Muscle layer of duodenum (tissue), 2 donors: Measurements from ENCODE around the gene TWF1.
A peak's percentile ranks its signal among the peaks of the same experiment; 100 is the strongest.
"Not testable (repeated sequence)": the region's sequence is repeated elsewhere in the genome, so short reads cannot be mapped to it uniquely, and the experiment has no call there.

Source experiments
- H3K27ac ChIP-seq: one replicate; pipeline ENCODE4 v1.7.0; 2013; ENCODE audit warnings: mild to moderate bottlenecking, low read length
- H3K27me3 ChIP-seq: one replicate; pipeline ENCODE4 v1.7.0; 2013; ENCODE audit warnings: low read depth, mild to moderate bottlenecking, control low read depth, low read length
- H3K36me3 ChIP-seq, 2 donors: one replicate each; pipeline ENCODE4 v1.7.0; 2013; ENCODE audit warnings: low read length in 2 of 2, control low read depth in 1 of 2, mild to moderate bottlenecking in 1 of 2; ENCODE audit not compliant: insufficient read depth in 2 of 2, control insufficient read depth in 1 of 2
- H3K4me1 ChIP-seq, 2 donors: one replicate each; pipeline ENCODE4 v1.7.0; 2013; ENCODE audit warnings: low read length in 2 of 2, mild to moderate bottlenecking in 2 of 2, control low read depth in 1 of 2, moderate library complexity in 1 of 2; ENCODE audit not compliant: insufficient read depth in 2 of 2, control insufficient read depth in 1 of 2
- H3K4me3 ChIP-seq, 2 donors: one replicate each; pipeline ENCODE4 v1.7.0; 2013; ENCODE audit warnings: low read length in 2 of 2, low read depth in 1 of 2, mild to moderate bottlenecking in 1 of 2
- H3K9me3 ChIP-seq, 2 donors: one replicate each; pipeline ENCODE4 v1.7.0; 2013; ENCODE audit warnings: low read length in 2 of 2, control low read depth in 1 of 2, mild to moderate bottlenecking in 1 of 2; ENCODE audit not compliant: control insufficient read depth in 1 of 2
- donor health status: healthy.

The TWF1 gene

GRCh38 chr12:43760396-43760795 is 45.7 kb downstream of the TWF1 start:
- no peak overlapping the region for H3K27ac ChIP-seq
- peaks cover 0 to 5% of the 10 kb centered on the region in 2 donors for H3K36me3 ChIP-seq
- H3K4me3 ChIP-seq: peak overlapping the region in 1 of 2 donors; percentile 92
- peaks cover 10 to 21% of the 10 kb centered on the region in 2 donors for H3K4me1 ChIP-seq
- H3K9me3 ChIP-seq: no peaks in the 10 kb centered on the region
- no peaks in the 10 kb centered on the region for H3K27me3 ChIP-seq

- Histone ChIP-seq H3K36me3 (peaks cover 6 to 15% of the 10 kb centered on the region in 2 donors), H3K27me3 (no peaks in the 10 kb centered on the region), H3K4me1 (peaks cover 10 to 21% of the 10 kb centered on the region in 2 donors), H3K27ac (peak within 1 kb of the TSS; percentile 96), H3K9me3 (no peaks in the 10 kb centered on the region), H3K4me3 (peak within 1 kb of the TSS; percentile 79 to 92)
Observed at GRCh38 chr12:43758728-43759563, 47.2 kb downstream of the TWF1 start, which contains the start of the genes IRAK4 and PUS7L. Gene IRAK4, plus strand, starts transcription at chr12:43758951. Its CDS starts 9,161 bp downstream, at chr12:43768112. Gene PUS7L, minus strand, starts transcription at chr12:43758790. Its CDS starts 3,545 bp downstream, at chr12:43755245.

- H3K27ac ChIP-seq: peak overlapping the region; percentile 52
- peaks cover 6 to 16% of the 10 kb centered on the region in 2 donors for H3K36me3 ChIP-seq
- H3K4me3 ChIP-seq: peak overlapping the region; percentile 79 to 92
- peaks cover 10 to 24% of the 10 kb centered on the region in 2 donors for H3K4me1 ChIP-seq
- H3K27me3 ChIP-seq: no peaks in the 10 kb centered on the region
- no peaks in the 10 kb centered on the region for H3K9me3 ChIP-seq
Observed at GRCh38 chr12:43758247-43758727, 47.8 kb downstream of the TWF1 start.

- Histone ChIP-seq H3K27ac (no peak overlapping the region), H3K27me3 (no peaks in the 10 kb centered on the region), H3K4me3 (no peak overlapping the region), H3K36me3 (peaks cover 10 to 16% of the 10 kb centered on the region in 2 donors), H3K4me1 (peaks cover 0 to 5% of the 10 kb centered on the region in 2 donors), H3K9me3 (peaks cover 0 to 6% of the 10 kb centered on the region in 2 donors)
Observed at GRCh38 chr12:43754015-43754414, 52.1 kb downstream of the TWF1 start.

- not testable (repeated sequence) for H3K27me3 ChIP-seq, H3K9me3 ChIP-seq, H3K27ac ChIP-seq, H3K4me3 ChIP-seq, H3K4me1 ChIP-seq
- peaks cover 10 to 16% of the 10 kb centered on the region in 2 donors for H3K36me3 ChIP-seq
Observed at GRCh38 chr12:43751360-43751759, 54.8 kb downstream of the TWF1 start.

GRCh38 chr12:43750814-43751213 is 55.3 kb downstream of the TWF1 start:
- H3K27me3 ChIP-seq: no peaks in the 10 kb centered on the region
- no peak overlapping the region for H3K27ac ChIP-seq
- H3K4me1 ChIP-seq: peaks cover 0 to 5% of the 10 kb centered on the region in 2 donors
- peaks cover 10 to 15% of the 10 kb centered on the region in 2 donors for H3K36me3 ChIP-seq
- H3K9me3 ChIP-seq: peaks cover 0 to 6% of the 10 kb centered on the region in 2 donors
- H3K4me3 ChIP-seq: no peak overlapping the region

GRCh38 chr12:43749016-43749415 is 57.1 kb downstream of the TWF1 start:
- Histone ChIP-seq H3K36me3 (peaks cover 4 to 10% of the 10 kb centered on the region in 2 donors), H3K27me3 (no peaks in the 10 kb centered on the region), H3K4me3 (no peak overlapping the region), H3K27ac (no peak overlapping the region), H3K9me3 (peaks cover 0 to 6% of the 10 kb centered on the region in 2 donors), H3K4me1 (peaks cover 0 to 5% of the 10 kb centered on the region in 2 donors)

GRCh38 chr12:43744826-43745225 is 61.3 kb downstream of the TWF1 start:
- H3K36me3 ChIP-seq: peaks cover 19 to 26% of the 10 kb centered on the region in 2 donors
- no peak overlapping the region for H3K27ac ChIP-seq
- H3K27me3 ChIP-seq: no peaks in the 10 kb centered on the region
- no peaks in the 10 kb centered on the region for H3K9me3 ChIP-seq
- no peak overlapping the region for H3K4me3 ChIP-seq
- no peaks in the 10 kb centered on the region for H3K4me1 ChIP-seq
